Psoas muscle (tissue), 8 donors: Measurements from ENCODE around the gene NFKBIZ. TPM values are rescaled to one million over a fixed set of nuclear protein-coding genes. Genes with fewer than 3 reads are reported as not detected.

Source experiments
- ATAC-seq, 4 donors: fragments of 200-7000 bp; cut with Tn5 transposase; one replicate each; pipeline ENCODE4 v1.9.1; 2020; ENCODE audit warnings: moderate library complexity in 3 of 4, mild to moderate bottlenecking in 2 of 4
- DNase-seq, 2 donors: peaks; one replicate each; pipeline ENCODE4 v3.0.0-alpha.2; 2020
- H3K27ac ChIP-seq: fragments of 200-600 bp; one replicate; pipeline ENCODE4 v1.8.0; 2022
- H3K27me3 ChIP-seq, 3 donors: fragments of 200-600 bp in 1 of 3; one replicate each; pipeline versions ENCODE4 v1.6.1 to v1.8.0; 2013 to 2022; ENCODE audit warnings: low read length in 2 of 3, mild to moderate bottlenecking in 2 of 3, moderate library complexity in 1 of 3; ENCODE audit not compliant: insufficient read depth in 3 of 3
- H3K36me3 ChIP-seq, 2 donors: fragments of 200-600 bp in 1 of 2; one replicate each; pipeline versions ENCODE4 v1.6.1 to v1.8.0; 2013 to 2022; ENCODE audit warnings: low read depth in 1 of 2, mild to moderate bottlenecking in 1 of 2, moderate library complexity in 1 of 2; ENCODE audit not compliant: insufficient read depth in 1 of 2
- H3K4me1 ChIP-seq: fragments of 200-600 bp; one replicate; pipeline ENCODE4 v1.8.0; 2022
- H3K4me3 ChIP-seq: fragments of 200-600 bp; one replicate; pipeline ENCODE4 v1.8.0; 2022; ENCODE audit warnings: mild to moderate bottlenecking
- H3K9me3 ChIP-seq: fragments of 200-600 bp; one replicate; pipeline ENCODE4 v1.8.0; 2022
- CTCF ChIP-seq: fragments of 200-600 bp; IDR thresholded peaks from one replicate; pipeline ENCODE4 v1.8.0; 2022; ENCODE audit warnings: antibody characterized with exemption
- WGBS, 3 donors: extraction: QIAGEN DNeasy Blood & Tissue Kit; methylation state at CpG; one replicate each; pipeline versions ENCODE4 v1.1.6 to v1.1.7; 2013; 5-methylcytosine and 5-hydroxymethylcytosine counted together
- intact Hi-C, 2 donors: fragments of 100-400 bp; cut with DNase I; formaldehyde crosslinking; loops; one replicate each; pipeline versions ENCODE4 v1.11.0 to v1.14.2; 2022
- polyA plus RNA-seq, 3 donors: library from polyadenylated mRNA; stranded (reverse); fragments of 200-250 nt; gene quantifications; one replicate each; pipeline ENCODE4 v1.2.3, GENCODE V29; 2013
- total RNA-seq, 4 donors: library from RNA; stranded (reverse); fragmentation: NEBNext Ultra II Directional in 2 of 4; extraction: Animal tissue kit (Norgen Biotek cat#: 25700) in 2 of 4; gene quantifications; one replicate each; pipeline versions ENCODE4 v1.2.1 to v1.2.4, GENCODE V29; 2021 to 2023
- donor health status: healthy with polysubstance abuse.
- donor health status: DM: no; HTN: no; CAD: no; lungs with moderate emphysema.
- donor health status: Bipolar disorder and iron deficiency.
- donor health status: healthy.
- donor health status: DM: yes; HTN: yes; CAD: no.
- donor health status: DM: no; HTN: no; CAD: no.
- donor health status: DM: no; HTN: no; CAD: no.
- donor health status: DM: yes; HTN: yes; CAD: no.

NFKBIZ gene
- total and polyA plus RNA-seq, 7 donors = 3.0 to 12.5 (median 8.6) TPM

- H3K36me3 ChIP-seq = no peaks in the 10 kb centered on the region
- H3K27me3 ChIP-seq = no peaks in the 10 kb centered on the region
- no peak overlapping the region for H3K27ac ChIP-seq
- 94 to 96% (median 95%) methylated on average over 5 of the region's 5 CpGs for WGBS, 3 donors
- intact Hi-C loops = no loop called here
- no peak for DNase-seq
- no peak overlapping the region for H3K4me3 ChIP-seq
- TF ChIP-seq CTCF = no peak
- no peaks in the 10 kb centered on the region for H3K9me3 ChIP-seq
- H3K4me1 ChIP-seq = no peaks in the 10 kb centered on the region
- ATAC-seq = no peak
These were observed 47.7 kb downstream of the NFKBIZ start for GRCh38 chr3:101897013-101897412.

GRCh38 chr3:101898039-101898438 lies 48.7 kb downstream of the NFKBIZ start:
- ATAC-seq (no peak), DNase-seq (no peak)
- H3K4me3 ChIP-seq = no peak overlapping the region
- no peak overlapping the region for H3K27ac ChIP-seq
- H3K36me3 ChIP-seq = no peaks in the 10 kb centered on the region
- 78 to 89% (median 86%) methylated on average over 2 of the region's 2 CpGs for WGBS, 3 donors
- no peaks in the 10 kb centered on the region for H3K4me1 ChIP-seq
- no peak for TF ChIP-seq CTCF
- intact Hi-C loops = no loop called here
- no peaks in the 10 kb centered on the region for H3K27me3 ChIP-seq
- H3K9me3 ChIP-seq = no peaks in the 10 kb centered on the region

- ATAC-seq = no peak
- intact Hi-C loops = no loop called here
- no peaks in the 10 kb centered on the region for H3K4me1 ChIP-seq
- H3K4me3 ChIP-seq = no peak overlapping the region
- H3K9me3 ChIP-seq = no peaks in the 10 kb centered on the region
- no peak for DNase-seq
- H3K27ac ChIP-seq = no peak overlapping the region
- no peak for TF ChIP-seq CTCF
- no peaks in the 10 kb centered on the region for H3K27me3 ChIP-seq
- no peaks in the 10 kb centered on the region for H3K36me3 ChIP-seq
- WGBS, 3 donors = 41 to 46% (median 43%) methylated on average over 5 of the region's 5 CpGs
These were observed 49.4 kb downstream of the NFKBIZ start for GRCh38 chr3:101898752-101899169.

- no peaks in the 10 kb centered on the region for H3K36me3 ChIP-seq
- no peaks in the 10 kb centered on the region for H3K9me3 ChIP-seq
- WGBS, 3 donors = 83 to 89% (median 87%) methylated on average over 1 of the region's 1 CpG
- intact Hi-C loops = no loop called here
- H3K27me3 ChIP-seq = no peaks in the 10 kb centered on the region
- ATAC-seq (no peak), DNase-seq (no peak)
- no peaks in the 10 kb centered on the region for H3K4me1 ChIP-seq
- no peak for TF ChIP-seq CTCF
- no peak overlapping the region for H3K4me3 ChIP-seq
- H3K27ac ChIP-seq = no peak overlapping the region
These were observed 51.0 kb downstream of the NFKBIZ start for GRCh38 chr3:101900316-101900715.

GRCh38 chr3:101900736-101901135 lies 51.4 kb downstream of the NFKBIZ start:
- no peaks in the 10 kb centered on the region for H3K9me3 ChIP-seq
- no peak overlapping the region for H3K27ac ChIP-seq
- H3K36me3 ChIP-seq = no peaks in the 10 kb centered on the region
- H3K4me3 ChIP-seq = no peak overlapping the region
- intact Hi-C loops = no loop called here
- ATAC-seq (no peak), DNase-seq (no peak)
- H3K4me1 ChIP-seq = no peaks in the 10 kb centered on the region
- WGBS, 3 donors = 69 to 90% (median 82%) methylated on average over 2 of the region's 2 CpGs
- H3K27me3 ChIP-seq = no peaks in the 10 kb centered on the region
- TF ChIP-seq CTCF = no peak
